Stimulated activated effector memory CD8-positive, alpha-beta T cell treated with anti-CD3 and anti-CD28 coated beads, Interleukin-12 subunit alpha, Interleukin-12 subunit beta, amount 100 ng/mL, for 72 hours (primary cell): Measurements from ENCODE around the gene CST5.
"Not testable (repeated sequence)": the region's sequence is repeated elsewhere in the genome, so short reads cannot be mapped to it uniquely, and the experiment has no call there.

Experiments used
- ATAC-seq: fragments of 150-1000 bp; cut with Tn5 transposase; 2 replicates; pipeline ENCODE4 v1.10.0; 2021
- DNase-seq, 2 donors: peaks; one replicate each; pipeline ENCODE4 v3.0.0; 2021 to 2022; ENCODE audit warnings: low spot score in 2 of 2
- H3K27ac Mint-ChIP-seq: one replicate; pipeline ENCODE4 v1.8.0; 2022; ENCODE audit warnings: mild to moderate bottlenecking, mixed read lengths
- H3K36me3 Mint-ChIP-seq: one replicate; pipeline ENCODE4 v1.8.0; 2022; ENCODE audit warnings: mild to moderate bottlenecking, mixed read lengths
- H3K4me1 Mint-ChIP-seq: one replicate; pipeline ENCODE4 v1.8.0; 2022; ENCODE audit warnings: mixed read lengths
- H3K4me3 Mint-ChIP-seq: one replicate; pipeline ENCODE4 v1.8.0; 2022; ENCODE audit warnings: mild to moderate bottlenecking, mixed read lengths
- H3K9me3 Mint-ChIP-seq: one replicate; pipeline ENCODE4 v1.8.0; 2022; ENCODE audit warnings: mixed read lengths

CST5 gene

DNA sequence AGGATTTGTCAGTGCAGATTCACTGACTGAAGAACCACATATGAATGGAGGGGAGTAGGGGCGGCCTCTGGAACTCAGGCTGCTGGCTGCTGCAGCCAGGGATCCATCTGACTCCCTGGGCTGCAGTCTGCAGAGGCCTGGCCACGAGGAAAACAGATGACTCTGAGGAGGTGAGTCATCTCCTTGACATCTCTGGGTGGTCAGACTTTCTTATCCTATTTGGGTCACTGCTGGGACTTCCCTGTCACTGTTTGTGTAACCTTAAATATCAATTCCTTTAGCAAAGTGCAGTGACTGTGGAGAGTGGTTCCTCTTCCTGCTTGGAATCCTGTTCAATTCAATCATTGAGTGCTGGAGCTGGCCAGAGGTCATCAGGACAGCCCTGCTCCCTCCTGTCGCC lies 47.6 kb downstream of the CST5 start:
- not testable (repeated sequence) for H3K4me3 Mint-ChIP-seq, H3K9me3 Mint-ChIP-seq, H3K36me3 Mint-ChIP-seq, H3K27ac Mint-ChIP-seq, H3K4me1 Mint-ChIP-seq
- ATAC-seq = peak; percentile 57
- DNase-seq = peak in 1 of 2 donors; percentile 26

DNA sequence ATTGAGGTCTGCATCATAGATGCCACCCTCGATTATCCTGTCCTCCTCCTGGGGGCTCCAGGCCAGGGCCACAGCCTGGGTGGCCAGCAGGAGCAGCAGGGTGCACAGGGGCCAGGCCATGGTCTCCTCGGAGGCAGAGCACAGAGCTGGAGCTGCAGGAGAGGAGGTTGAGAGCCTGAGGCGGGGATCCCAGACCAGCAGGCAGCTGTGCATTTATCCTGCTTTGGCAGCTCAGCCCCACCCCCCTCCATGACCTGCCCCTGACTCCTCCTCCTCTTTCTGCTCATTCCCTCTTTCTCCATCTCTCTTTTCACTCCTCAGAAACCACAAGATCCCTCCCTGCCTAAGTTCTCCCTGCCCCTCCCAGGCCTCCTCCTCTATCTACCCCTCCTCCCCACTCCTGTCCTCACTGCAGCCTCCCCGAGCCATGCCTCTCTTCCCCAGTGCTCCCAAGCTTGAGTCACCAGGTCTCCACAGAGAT lies 53.0 kb downstream of the CST5 start, which contains the start of gene CST2:
TSS of gene CST2 (minus strand) at position 189 of the 481 bp plus-strand sequence. CDS start at position 120, 69 bp downstream.
- H3K9me3 Mint-ChIP-seq = no peaks in the 10 kb centered on the region
- DNase-seq (no peak), ATAC-seq (no peak)
- no peak within 1 kb of the TSS for H3K27ac Mint-ChIP-seq
- H3K4me3 Mint-ChIP-seq = no peak within 1 kb of the TSS
- H3K4me1 Mint-ChIP-seq = no peaks in the 10 kb centered on the region
- H3K36me3 Mint-ChIP-seq = no peaks in the 10 kb centered on the region
